ENCODE data around the gene KCNV2.

KCNV2 gene

GRCh38 chr9:2764353-2764752 lies 47.0 kb downstream of the KCNV2 start:
- no peak for DNase-seq

- DNase-seq: no peak
Observed at GRCh38 chr9:2765250-2765880, 48.1 kb downstream of the KCNV2 start.

- DNase-seq: no peak
Observed at GRCh38 chr9:2767800-2768677, 50.7 kb downstream of the KCNV2 start.

GRCh38 chr9:2771087-2771486 lies 53.8 kb downstream of the KCNV2 start:
- DNase-seq: no peak

GRCh38 chr9:2771661-2772060 lies 54.4 kb downstream of the KCNV2 start:
- no peak for DNase-seq

- no peak for DNase-seq
Observed at GRCh38 chr9:2777454-2777853, 60.1 kb downstream of the KCNV2 start.

GRCh38 chr9:2778816-2779215 lies 61.5 kb downstream of the KCNV2 start:
- DNase-seq: no peak
